ENCODE measurements around the gene RRAS2. TPM values are rescaled to one million over a fixed set of nuclear protein-coding genes. Genes with fewer than 3 reads are reported as not detected.
"Not testable (repeated sequence)": the region's sequence is repeated elsewhere in the genome, so short reads cannot be mapped to it uniquely, and the experiment has no call there.

RRAS2 gene
- total RNA-seq, 1 donor from 2014 or later = 102 TPM

- no peak for DNase-seq (ENCODE audit: low read depth)
- Histone ChIP-seq H3K36me3 (ENCODE audit: control insufficient read depth, insufficient read depth, low read length) (no peaks in the 10 kb centered on the region), H3K27me3 (ENCODE audit: control insufficient read depth, insufficient read depth, low read length) (no peaks in the 10 kb centered on the region), H3K4me3 (ENCODE audit: low read depth, low read length) (no peak overlapping the region)
- TF ChIP-seq CTCF (IDR thresholded peaks at IDR 0.05; ENCODE audit: insufficient read depth, low read length, poor library complexity, severe bottlenecking) = no peak
These were observed 59.1 kb downstream of the RRAS2 start for GRCh38 chr11:14299921-14300320.

- H3K4me3 ChIP-seq (ENCODE audit: low read depth, low read length) = no peak overlapping the region
- TF ChIP-seq CTCF (IDR thresholded peaks at IDR 0.05; ENCODE audit: insufficient read depth, low read length, poor library complexity, severe bottlenecking) = no peak
- peaks cover 2% of the 10 kb centered on the region for H3K36me3 ChIP-seq (ENCODE audit: control insufficient read depth, insufficient read depth, low read length)
- no peaks in the 10 kb centered on the region for H3K27me3 ChIP-seq (ENCODE audit: control insufficient read depth, insufficient read depth, low read length)
- DNase-seq (ENCODE audit: low read depth) = no peak
These were observed 68.6 kb downstream of the RRAS2 start for GRCh38 chr11:14290422-14290821.

GRCh38 chr11:14288189-14288935 lies 70.6 kb downstream of the RRAS2 start:
- TF ChIP-seq CTCF (IDR thresholded peaks at IDR 0.05; ENCODE audit: insufficient read depth, low read length, poor library complexity, severe bottlenecking) = no peak
- peaks cover 2% of the 10 kb centered on the region for H3K36me3 ChIP-seq (ENCODE audit: control insufficient read depth, insufficient read depth, low read length)
- no peaks in the 10 kb centered on the region for H3K27me3 ChIP-seq (ENCODE audit: control insufficient read depth, insufficient read depth, low read length)
- peak; percentile 72 for DNase-seq (ENCODE audit: low read depth)
- H3K4me3 ChIP-seq (ENCODE audit: low read depth, low read length) = no peak overlapping the region

- H3K36me3 ChIP-seq (ENCODE audit: control insufficient read depth, insufficient read depth, low read length); DNase-seq (ENCODE audit: low read depth): not testable (repeated sequence)
These were observed 80.1 kb downstream of the RRAS2 start for GRCh38 chr11:14278869-14279268.

GRCh38 chr11:14275076-14275475 lies 83.9 kb downstream of the RRAS2 start:
- H3K27me3 ChIP-seq (ENCODE audit: control insufficient read depth, insufficient read depth, low read length) = no peaks in the 10 kb centered on the region
- no peak for TF ChIP-seq CTCF (IDR thresholded peaks at IDR 0.05; ENCODE audit: insufficient read depth, low read length, poor library complexity, severe bottlenecking)
- H3K36me3 ChIP-seq (ENCODE audit: control insufficient read depth, insufficient read depth, low read length) = no peaks in the 10 kb centered on the region
- no peak for DNase-seq (ENCODE audit: low read depth)
- no peak overlapping the region for H3K4me3 ChIP-seq (ENCODE audit: low read depth, low read length)

More at GRCh38 chr11:14278869-14279268, 80.1 kb downstream of the RRAS2 start:
- H3K27me3 ChIP-seq (ENCODE audit: control insufficient read depth, insufficient read depth, low read length); H3K4me3 ChIP-seq (ENCODE audit: low read depth, low read length): not testable (repeated sequence)

- no peak for TF ChIP-seq CTCF (IDR thresholded peaks at IDR 0.05; ENCODE audit: insufficient read depth, low read length, poor library complexity, severe bottlenecking)
- Histone ChIP-seq H3K4me3 (ENCODE audit: low read depth, low read length) (no peak overlapping the region), H3K27me3 (ENCODE audit: control insufficient read depth, insufficient read depth, low read length) (no peaks in the 10 kb centered on the region), H3K36me3 (ENCODE audit: control insufficient read depth, insufficient read depth, low read length) (no peaks in the 10 kb centered on the region)
- DNase-seq (ENCODE audit: low read depth) = no peak
These were observed 85.1 kb downstream of the RRAS2 start for GRCh38 chr11:14273895-14274294.

All from kidney epithelial cell (primary cell).